ENCODE results near the gene STOML2.
A peak's percentile ranks its signal among the peaks of the same experiment; 100 is the strongest.

Gene STOML2

DNA sequence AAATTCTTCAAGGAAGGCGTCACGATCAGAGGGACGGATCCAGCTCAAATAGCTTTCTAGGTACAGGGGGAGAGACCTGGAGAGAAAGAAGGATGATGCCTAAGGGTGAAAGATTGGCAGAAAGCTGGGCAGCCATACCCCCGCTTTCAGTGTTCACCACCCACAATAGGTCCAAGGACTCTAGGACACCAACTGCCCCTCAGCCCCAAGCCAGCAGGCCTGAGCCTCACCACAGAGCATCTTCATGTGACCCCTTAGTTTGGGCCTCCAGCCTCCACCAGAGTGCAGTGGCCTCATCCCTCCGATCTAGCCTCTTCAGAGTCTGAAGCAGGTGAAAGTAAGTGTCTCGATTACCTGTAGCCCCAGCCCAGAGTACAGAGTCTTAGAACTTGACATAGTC is 28.8 kb downstream of the STOML2 start:
- in situ Hi-C loops (cut with MboI; ENCODE audit: low sequenced_read_pairs) = no loop called here

DNA sequence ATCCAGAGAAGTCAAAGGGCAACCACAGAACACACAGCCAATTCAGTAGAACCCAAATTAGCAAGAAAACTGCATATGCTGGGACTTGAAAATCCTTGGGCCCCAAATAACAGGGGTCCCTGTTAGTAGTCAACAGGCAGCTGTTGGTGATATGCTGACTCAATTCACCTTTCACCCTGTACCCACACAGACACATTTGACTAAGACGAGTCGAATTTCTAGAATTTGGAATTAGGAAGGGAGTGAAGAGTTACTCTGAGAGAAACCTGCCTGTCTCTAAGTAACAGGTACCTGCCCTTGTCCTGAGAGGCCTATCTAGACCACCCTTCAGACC is 29.7 kb downstream of the STOML2 start:
- DNase-seq (ENCODE audit: low spot score in 2 of 2) = no peak
- H3K27me3 ChIP-seq (ENCODE audit: low read depth) = no peaks in the 10 kb centered on the region
- 0 out of 2 replicates have a peak overlapping the region, but pooled peaks have one; percentile 7 for H3K4me3 ChIP-seq
- H3K36me3 ChIP-seq (replicated peaks) = peaks cover 60% of the 10 kb centered on the region
- in situ Hi-C loops (cut with MboI; ENCODE audit: low sequenced_read_pairs) = no loop called here
- H3K9me3 ChIP-seq = no peaks in the 10 kb centered on the region
- peaks cover 14% of the 10 kb centered on the region for H3K4me1 ChIP-seq

More for the DNA sequence above, 28.8 kb downstream of the STOML2 start:
- Histone ChIP-seq H3K27me3 (ENCODE audit: low read depth) (no peaks in the 10 kb centered on the region), H3K9me3 (no peaks in the 10 kb centered on the region), H3K36me3 (replicated peaks) (peaks cover 55% of the 10 kb centered on the region), H3K4me3 (no peak overlapping the region), H3K4me1 (peaks cover 20% of the 10 kb centered on the region)
- DNase-seq (ENCODE audit: low spot score in 2 of 2) = no peak

DNA sequence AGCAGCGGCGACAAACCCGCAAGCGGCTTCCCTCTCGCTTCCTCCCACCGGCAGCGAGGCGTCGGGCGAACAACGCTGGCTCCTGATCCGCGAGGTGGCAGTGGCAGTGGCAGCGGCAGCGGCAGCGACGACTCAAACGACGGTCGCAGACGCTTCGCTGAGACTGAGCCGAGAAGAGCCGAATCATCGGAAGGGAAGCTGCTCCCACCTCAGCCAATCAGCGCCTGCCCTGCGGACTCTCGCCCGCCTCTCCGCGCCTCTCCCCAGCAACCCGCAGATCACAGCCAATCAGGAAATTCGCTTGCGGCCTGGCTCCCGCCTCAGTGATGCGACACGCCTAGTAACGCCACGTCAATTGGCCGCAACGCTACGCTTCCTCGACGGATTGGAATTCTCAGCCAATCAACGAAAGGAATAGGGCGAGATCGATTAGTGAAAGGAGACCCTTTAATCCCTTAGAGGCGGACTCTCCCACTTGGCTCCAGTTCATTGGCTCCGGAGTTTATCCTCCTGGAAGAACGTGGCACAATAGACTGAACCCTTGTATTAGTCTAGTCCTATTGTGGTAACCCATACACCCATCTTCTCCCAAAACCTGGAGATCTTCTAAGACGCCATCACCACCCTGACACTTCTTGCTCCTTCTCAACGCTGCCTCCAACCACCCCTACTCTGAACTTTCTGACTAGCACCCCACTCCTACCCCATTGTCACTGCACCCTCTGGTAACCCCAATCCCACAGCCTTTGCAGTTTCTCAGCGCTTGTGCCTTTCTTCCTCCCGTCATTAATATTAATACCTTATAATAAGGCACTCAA is 30.3 kb downstream of the STOML2 start, which contains the start of gene VCP:
Gene VCP (minus strand): TSS at position 165 of the 818 bp plus-strand sequence. CDS start 272 bp downstream, outside the sequence.
- Histone ChIP-seq H3K27me3 (ENCODE audit: low read depth) (no peaks in the 10 kb centered on the region), H3K4me1 (peaks cover 13% of the 10 kb centered on the region), H3K4me3 (peak within 1 kb of the TSS; percentile 81), H3K9me3 (no peaks in the 10 kb centered on the region), H3K36me3 (replicated peaks) (peaks cover 66% of the 10 kb centered on the region)
- peak; percentile 98 for DNase-seq (ENCODE audit: low spot score in 2 of 2)
- in situ Hi-C loops (cut with MboI; ENCODE audit: low sequenced_read_pairs) = no loop called here

DNA sequence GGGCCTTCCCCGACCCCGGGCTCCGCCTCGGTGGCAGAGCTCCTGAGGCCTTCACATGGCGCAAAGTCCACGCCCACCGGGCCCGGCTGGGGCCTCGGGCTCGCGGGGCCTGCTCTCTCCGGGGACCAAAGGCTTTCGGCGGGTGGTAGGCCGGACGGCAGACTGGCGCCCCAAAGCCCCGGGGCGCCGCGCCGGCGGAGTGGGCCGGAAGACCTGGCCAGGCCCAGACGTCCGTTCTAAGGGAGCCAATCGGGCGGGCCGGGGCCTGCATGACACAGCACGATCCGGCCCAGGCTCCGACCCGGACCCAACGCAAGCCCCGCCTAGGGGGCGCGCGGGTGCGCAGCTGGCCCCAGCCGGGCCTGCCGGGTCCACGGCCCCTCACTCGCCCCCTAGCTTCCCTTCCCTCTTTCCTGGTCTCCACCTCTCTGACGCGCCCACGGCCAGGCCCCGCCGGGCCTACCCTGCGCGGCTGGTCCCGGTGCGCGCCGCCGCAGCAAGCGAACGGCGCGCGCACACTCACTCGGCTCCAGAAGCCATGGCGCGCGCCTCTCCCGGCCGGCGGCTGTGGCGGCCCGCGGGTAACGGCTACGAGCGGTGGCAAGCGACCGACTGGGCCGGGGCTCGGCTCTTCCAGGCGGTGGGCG is 31.0 kb downstream of the STOML2 start:
- Histone ChIP-seq H3K4me1 (peaks cover 13% of the 10 kb centered on the region), H3K9me3 (no peaks in the 10 kb centered on the region), H3K27me3 (ENCODE audit: low read depth) (no peaks in the 10 kb centered on the region), H3K4me3 (peak overlapping the region; percentile 81), H3K36me3 (replicated peaks) (peaks cover 68% of the 10 kb centered on the region)
- peak; percentile 67 to 83 for DNase-seq (ENCODE audit: low spot score in 2 of 2)
- in situ Hi-C loops (cut with MboI; ENCODE audit: low sequenced_read_pairs) = no loop called here

DNA sequence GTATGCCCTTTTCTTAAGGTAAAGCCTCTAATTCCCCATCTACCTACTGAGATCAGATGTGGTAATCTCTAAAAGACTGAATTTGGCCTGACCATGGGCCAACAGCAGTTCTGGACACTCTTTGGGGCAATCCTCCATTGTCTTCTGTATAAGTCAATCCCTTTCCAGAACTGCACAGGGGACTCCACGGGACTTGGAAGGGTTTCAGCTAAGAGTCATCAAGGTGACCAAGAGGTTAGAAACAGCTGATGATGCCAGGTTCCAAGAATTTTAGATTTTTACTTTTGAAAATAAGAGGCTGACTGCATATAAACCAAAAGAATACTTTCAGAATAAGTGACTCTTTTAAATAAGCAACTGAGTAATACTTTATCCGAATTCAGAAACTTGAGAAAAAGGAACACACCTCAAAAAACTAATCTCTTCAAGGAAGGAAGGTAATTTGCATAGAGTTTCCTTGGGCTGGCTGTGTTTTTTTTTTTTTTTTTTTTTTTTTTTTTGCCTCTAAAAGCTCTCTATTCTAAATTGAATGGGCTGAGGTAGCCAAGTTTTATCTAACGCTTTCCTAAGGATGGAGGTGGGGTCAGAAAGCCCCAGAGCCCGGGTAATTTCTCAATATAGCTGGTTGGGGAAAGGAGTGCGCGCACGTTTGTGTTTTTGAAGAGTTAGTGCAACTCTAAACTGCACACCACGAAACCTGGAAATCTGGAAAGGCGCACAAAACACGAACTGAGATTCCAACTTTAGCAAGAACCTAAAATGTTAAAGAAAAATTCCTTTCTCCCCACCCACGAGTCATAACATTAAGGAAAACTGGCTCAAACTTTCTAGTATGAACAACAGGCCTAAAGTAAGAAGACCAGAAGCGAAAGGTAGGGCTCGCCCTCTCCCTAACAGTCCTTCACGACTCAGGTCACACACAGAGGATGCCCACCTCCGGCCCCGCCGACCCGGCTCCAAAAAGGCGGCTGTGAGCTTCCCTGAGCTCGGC is 31.8 kb downstream of the STOML2 start:
- no peaks in the 10 kb centered on the region for H3K9me3 ChIP-seq
- no peak for DNase-seq (ENCODE audit: low spot score in 2 of 2)
- peak overlapping the region; percentile 81 for H3K4me3 ChIP-seq
- in situ Hi-C loops (cut with MboI; ENCODE audit: low sequenced_read_pairs) = no loop called here
- no peaks in the 10 kb centered on the region for H3K27me3 ChIP-seq (ENCODE audit: low read depth)
- H3K4me1 ChIP-seq = peaks cover 13% of the 10 kb centered on the region
- H3K36me3 ChIP-seq (replicated peaks) = peaks cover 68% of the 10 kb centered on the region

DNA sequence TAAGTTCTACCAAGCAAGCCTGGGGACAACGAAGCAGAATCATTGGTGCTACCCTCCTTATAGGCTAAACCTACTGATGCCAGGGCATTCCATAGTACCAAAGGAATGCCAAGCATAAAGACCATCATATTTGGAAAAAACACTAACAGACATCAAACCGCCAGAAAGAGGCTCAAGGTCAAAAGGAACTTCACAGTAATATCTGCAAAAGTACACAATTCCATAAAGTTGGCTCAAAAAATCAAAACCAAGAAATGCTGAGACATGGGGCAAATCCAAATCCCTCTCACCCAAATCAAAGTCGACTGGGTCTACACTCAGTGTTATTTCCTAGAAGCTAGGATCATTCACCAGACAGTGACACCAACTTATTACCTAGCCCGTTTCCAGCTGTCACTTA is 33.9 kb downstream of the STOML2 start:
- in situ Hi-C loops (cut with MboI; ENCODE audit: low sequenced_read_pairs) = no loop called here
- Histone ChIP-seq H3K9me3 (no peaks in the 10 kb centered on the region), H3K4me1 (peaks cover 13% of the 10 kb centered on the region), H3K36me3 (replicated peaks) (peaks cover 70% of the 10 kb centered on the region), H3K27me3 (ENCODE audit: low read depth) (no peaks in the 10 kb centered on the region), H3K4me3 (no peak overlapping the region)
- DNase-seq (ENCODE audit: low spot score in 2 of 2) = no peak

DNA sequence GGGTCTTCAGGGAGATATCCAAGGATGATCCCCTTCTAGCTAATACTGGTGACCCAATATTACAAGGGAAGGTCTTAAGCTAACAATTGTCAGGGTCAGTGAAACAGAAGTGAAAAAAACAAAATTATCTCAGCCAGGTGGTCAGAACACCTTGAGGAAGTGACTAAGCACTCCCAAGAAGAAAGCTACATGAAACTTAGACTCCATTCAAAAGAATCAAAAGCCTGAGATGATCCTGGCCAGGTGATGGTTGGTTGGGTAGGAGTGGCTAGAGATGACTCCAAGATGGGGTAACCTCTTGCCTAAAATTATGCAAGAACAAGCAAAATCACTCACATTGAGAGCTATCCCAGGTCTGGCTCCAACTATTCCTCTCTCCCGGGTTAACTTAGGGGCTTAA is 35.9 kb downstream of the STOML2 start:
- in situ Hi-C loops (cut with MboI; ENCODE audit: low sequenced_read_pairs) = no loop called here
- Histone ChIP-seq H3K4me3 (no peak overlapping the region), H3K9me3 (no peaks in the 10 kb centered on the region), H3K27me3 (ENCODE audit: low read depth) (no peaks in the 10 kb centered on the region), H3K4me1 (peaks cover 9% of the 10 kb centered on the region; the same call in 1 of the 2 replicates), H3K36me3 (replicated peaks) (peaks cover 77% of the 10 kb centered on the region)
- no peak for DNase-seq (ENCODE audit: low spot score in 2 of 2)

DNA sequence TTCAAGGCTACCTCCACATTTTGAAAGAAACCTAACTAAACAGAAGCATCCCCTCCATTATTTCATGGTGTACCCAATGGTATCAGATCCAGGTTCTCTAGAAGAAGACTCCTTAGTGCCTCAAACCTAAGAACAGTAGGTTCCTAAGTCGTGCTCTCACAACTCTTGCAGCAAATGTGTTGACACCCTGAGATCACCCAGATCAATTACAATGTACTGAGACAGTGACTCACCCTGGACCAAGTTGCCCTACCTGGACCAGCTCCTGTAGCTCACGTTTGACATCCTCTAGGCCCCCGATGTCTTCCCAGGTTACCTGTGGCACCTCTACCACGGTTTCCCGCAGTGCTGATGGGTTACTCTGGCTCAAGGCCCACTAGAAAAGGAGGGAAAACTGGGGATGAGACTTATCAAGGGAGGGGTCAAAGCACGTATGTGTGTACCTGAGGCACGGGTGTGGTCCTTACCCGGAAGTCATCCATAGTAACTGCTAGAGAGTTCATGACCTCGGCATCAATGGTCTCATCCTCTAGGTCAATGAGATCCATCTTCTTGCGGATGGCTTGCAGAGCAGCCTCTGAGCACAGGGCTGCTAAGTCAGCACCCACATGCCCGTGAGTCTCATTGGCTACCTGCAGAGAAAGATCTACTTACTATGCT is 42.3 kb downstream of the STOML2 start:
- no peaks in the 10 kb centered on the region for H3K4me1 ChIP-seq
- in situ Hi-C loops (cut with MboI; ENCODE audit: low sequenced_read_pairs) = no loop called here
- no peaks in the 10 kb centered on the region for H3K9me3 ChIP-seq
- DNase-seq (ENCODE audit: low spot score in 2 of 2) = no peak
- H3K27me3 ChIP-seq (ENCODE audit: low read depth) = no peaks in the 10 kb centered on the region
- no peak overlapping the region for H3K4me3 ChIP-seq
- H3K36me3 ChIP-seq (replicated peaks) = peaks cover 100% of the 10 kb centered on the region

DNA sequence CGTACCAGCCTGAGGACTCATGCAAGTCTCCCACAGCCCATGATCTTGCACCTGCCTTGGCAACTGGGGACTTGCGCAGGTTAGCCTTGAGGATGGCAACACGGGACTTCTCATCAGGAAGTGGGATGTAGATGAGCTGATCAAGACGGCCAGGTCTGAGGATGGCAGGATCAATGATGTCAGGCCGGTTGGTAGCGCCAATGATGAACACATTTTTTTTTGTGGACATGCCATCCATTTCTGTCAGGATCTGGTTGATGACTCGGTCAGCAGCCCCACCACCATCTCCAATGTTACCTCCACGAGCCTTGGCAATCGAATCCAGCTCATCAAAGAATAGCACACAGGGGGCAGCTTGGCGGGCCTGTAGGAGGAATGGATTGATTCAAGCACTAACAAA is 43.5 kb downstream of the STOML2 start:
- Histone ChIP-seq H3K9me3 (no peaks in the 10 kb centered on the region), H3K27me3 (ENCODE audit: low read depth) (no peaks in the 10 kb centered on the region), H3K4me3 (no peak overlapping the region), H3K36me3 (replicated peaks) (peaks cover 100% of the 10 kb centered on the region), H3K4me1 (no peaks in the 10 kb centered on the region)
- in situ Hi-C loops (cut with MboI; ENCODE audit: low sequenced_read_pairs) = no loop called here
- DNase-seq (ENCODE audit: low spot score in 2 of 2) = no peak

DNA sequence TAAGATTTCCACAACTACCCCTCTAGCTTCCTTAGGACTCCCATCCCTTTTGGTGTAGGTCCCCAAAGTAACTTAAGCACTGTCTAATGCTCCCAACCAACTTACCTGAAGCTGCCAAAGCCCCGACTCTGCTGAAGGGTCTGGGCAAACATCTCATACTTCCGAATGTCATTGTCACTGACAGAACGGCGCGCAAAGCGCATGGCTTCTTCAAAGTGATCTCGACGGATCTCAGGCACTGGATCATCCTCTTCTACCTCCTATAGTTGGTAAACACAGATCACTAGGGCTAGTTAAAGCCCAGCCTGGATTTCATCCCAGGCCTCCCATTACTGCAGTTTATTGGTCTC is 45.7 kb downstream of the STOML2 start:
- H3K4me3 ChIP-seq = no peak overlapping the region
- no peaks in the 10 kb centered on the region for H3K27me3 ChIP-seq (ENCODE audit: low read depth)
- in situ Hi-C loops (cut with MboI; ENCODE audit: low sequenced_read_pairs) = no loop called here
- DNase-seq (ENCODE audit: low spot score in 2 of 2) = no peak
- no peaks in the 10 kb centered on the region for H3K4me1 ChIP-seq
- H3K9me3 ChIP-seq = no peaks in the 10 kb centered on the region
- peaks cover 94% of the 10 kb centered on the region for H3K36me3 ChIP-seq (replicated peaks)

DNA sequence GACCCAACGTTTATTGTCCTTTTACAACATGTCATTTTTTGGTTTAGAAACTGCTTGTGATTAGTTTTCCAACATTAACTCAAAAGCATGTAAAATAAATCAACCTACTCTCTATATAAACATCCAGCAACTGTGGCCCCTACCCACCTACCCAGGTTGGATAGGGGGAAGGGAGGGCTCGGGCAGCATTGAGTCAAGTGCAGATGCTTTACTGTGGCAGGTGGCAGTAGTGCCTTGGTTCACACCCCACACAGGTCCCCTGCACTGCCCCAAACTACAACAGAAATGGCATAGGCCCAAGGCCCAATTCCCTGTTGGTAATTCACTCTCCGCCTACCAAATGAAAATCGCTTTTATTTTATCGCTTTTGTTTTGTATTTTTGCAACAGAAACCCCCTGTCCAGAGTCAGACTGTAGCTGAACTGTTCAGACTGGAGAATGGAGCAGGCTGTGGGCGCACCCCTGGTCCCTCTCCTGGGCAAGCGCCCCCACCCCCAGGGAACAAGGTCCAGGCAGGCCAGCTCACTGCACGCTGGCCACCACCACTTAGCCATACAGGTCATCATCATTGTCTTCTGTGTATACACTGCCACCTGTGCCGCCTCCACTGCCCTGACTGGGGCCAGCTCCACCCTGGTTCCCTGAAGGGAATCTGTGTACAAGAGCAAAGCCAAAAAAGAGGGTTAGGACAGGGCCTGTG is 46.2 kb downstream of the STOML2 start:
- peaks cover 93% of the 10 kb centered on the region for H3K36me3 ChIP-seq (replicated peaks)
- no peaks in the 10 kb centered on the region for H3K27me3 ChIP-seq (ENCODE audit: low read depth)
- DNase-seq (ENCODE audit: low spot score in 2 of 2) = no peak
- in situ Hi-C loops (cut with MboI; ENCODE audit: low sequenced_read_pairs) = no loop called here
- no peaks in the 10 kb centered on the region for H3K4me1 ChIP-seq
- no peaks in the 10 kb centered on the region for H3K9me3 ChIP-seq
- H3K4me3 ChIP-seq = no peak overlapping the region

DNA sequence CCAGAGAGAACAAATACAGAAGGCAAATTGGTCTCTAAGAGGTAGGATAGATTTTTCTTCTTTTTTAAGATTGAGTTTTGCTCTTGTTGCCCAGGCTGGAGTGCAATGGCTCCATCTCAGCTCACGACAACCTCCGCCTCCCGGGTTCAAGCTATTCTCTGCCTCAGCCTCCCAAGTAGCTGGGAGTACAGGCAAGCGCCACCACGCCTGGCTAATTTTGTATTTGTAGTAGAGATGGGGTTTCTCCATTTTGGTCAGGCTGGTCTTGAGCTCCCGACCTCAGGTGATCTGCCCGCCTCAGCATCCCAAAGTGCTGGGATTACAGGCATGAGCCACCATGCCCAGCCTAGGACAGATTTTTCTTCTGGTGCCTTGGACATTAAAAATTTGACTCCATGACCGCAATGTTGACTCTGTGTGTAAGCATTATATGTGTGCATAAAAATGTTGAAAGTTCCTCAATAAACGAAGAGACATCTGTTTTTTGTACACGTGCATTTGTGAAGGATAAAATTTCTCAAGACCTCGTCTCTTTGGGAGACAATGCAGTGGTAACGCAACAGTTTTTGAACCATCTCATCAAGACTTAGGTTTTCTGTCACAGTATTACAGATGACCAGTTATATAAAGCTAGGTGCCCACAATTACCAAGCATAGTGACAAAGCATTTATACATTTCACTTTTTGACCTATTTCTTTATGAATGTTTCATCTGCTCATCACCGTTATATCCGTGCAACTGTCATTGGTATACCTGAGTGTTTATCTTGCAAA is 47.9 kb downstream of the STOML2 start:
- Histone ChIP-seq H3K27me3 (ENCODE audit: low read depth) (no peaks in the 10 kb centered on the region), H3K36me3 (replicated peaks) (peaks cover 82% of the 10 kb centered on the region), H3K9me3 (no peaks in the 10 kb centered on the region), H3K4me3 (no peak overlapping the region), H3K4me1 (no peaks in the 10 kb centered on the region)
- in situ Hi-C loops (cut with MboI; ENCODE audit: low sequenced_read_pairs) = no loop called here
- DNase-seq (ENCODE audit: low spot score in 2 of 2) = no peak
